Measurements from ENCODE around the gene LAMC3. TPM values are rescaled to one million over a fixed set of nuclear protein-coding genes. Genes with fewer than 3 reads are reported as not detected.

LAMC3 gene
- total RNA-seq, 1 donor from 2014 or later, result 0.20 TPM

DNA sequence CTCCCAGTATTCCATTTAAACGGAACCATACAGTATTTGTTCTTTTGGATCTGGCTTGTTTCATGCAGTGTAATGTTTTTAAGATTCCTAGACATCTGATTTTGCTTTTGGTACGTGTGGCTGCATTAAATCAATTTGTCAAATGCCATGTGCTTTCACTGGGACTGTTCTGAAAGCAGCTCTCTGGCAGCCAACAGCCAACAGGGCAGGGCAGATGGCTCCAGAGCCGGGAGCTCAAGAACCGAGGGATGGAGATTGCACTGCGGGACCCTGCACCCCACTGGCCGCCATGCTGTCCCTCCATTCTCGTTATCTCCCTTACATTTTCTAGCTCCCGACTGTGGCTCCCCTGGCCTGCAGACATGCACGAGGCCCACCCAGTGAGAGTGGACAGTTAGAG lies 54.0 kb downstream of the LAMC3 start:
- Histone ChIP-seq H3K4me2 (ENCODE audit: low read length) (no peak overlapping the region), H4K20me1 (ENCODE audit: insufficient read depth, low read length) (no peaks in the 10 kb centered on the region), H3K27ac (ENCODE audit: low read depth, low read length) (no peak overlapping the region), H3K36me3 (ENCODE audit: insufficient read depth, low read length) (no peaks in the 10 kb centered on the region), H3K4me1 (ENCODE audit: insufficient read depth, low read length) (no peaks in the 10 kb centered on the region), H3K79me2 (ENCODE audit: insufficient read depth, low read length) (no peaks in the 10 kb centered on the region), H3K9ac (ENCODE audit: low read length) (no peak overlapping the region), H2AFZ (ENCODE audit: low read depth, low read length) (no peak overlapping the region), H3K4me3 (ENCODE audit: insufficient read depth, low read depth, low read length) (no peak overlapping the region), H3K27me3 (ENCODE audit: insufficient read depth, low read length) (peaks cover 4% of the 10 kb centered on the region), H3K9me3 (ENCODE audit: insufficient read depth, low read depth, low read length) (no peaks in the 10 kb centered on the region)
- DNase-seq (ENCODE audit: low read depth) (no peak), FAIRE-seq (no peak)
- Mint-ChIP-seq H3K27me3 (ENCODE audit: low read depth, unreplicated experiment) (peaks cover 19% of the 10 kb centered on the region), H3K4me3 (ENCODE audit: unreplicated experiment) (no peak overlapping the region), H3K4me1 (ENCODE audit: low read depth, unreplicated experiment) (no peaks in the 10 kb centered on the region), H3K36me3 (ENCODE audit: low read depth, unreplicated experiment) (no peaks in the 10 kb centered on the region), H3K27ac (ENCODE audit: unreplicated experiment) (no peak overlapping the region), H3K9me3 (ENCODE audit: unreplicated experiment) (no peaks in the 10 kb centered on the region)
- TF ChIP-seq, protein P1, sequence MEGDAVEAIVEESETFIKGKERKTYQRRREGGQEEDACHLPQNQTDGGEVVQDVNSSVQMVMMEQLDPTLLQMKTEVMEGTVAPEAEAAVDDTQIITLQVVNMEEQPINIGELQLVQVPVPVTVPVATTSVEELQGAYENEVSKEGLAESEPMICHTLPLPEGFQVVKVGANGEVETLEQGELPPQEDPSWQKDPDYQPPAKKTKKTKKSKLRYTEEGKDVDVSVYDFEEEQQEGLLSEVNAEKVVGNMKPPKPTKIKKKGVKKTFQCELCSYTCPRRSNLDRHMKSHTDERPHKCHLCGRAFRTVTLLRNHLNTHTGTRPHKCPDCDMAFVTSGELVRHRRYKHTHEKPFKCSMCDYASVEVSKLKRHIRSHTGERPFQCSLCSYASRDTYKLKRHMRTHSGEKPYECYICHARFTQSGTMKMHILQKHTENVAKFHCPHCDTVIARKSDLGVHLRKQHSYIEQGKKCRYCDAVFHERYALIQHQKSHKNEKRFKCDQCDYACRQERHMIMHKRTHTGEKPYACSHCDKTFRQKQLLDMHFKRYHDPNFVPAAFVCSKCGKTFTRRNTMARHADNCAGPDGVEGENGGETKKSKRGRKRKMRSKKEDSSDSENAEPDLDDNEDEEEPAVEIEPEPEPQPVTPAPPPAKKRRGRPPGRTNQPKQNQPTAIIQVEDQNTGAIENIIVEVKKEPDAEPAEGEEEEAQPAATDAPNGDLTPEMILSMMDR (IDR thresholded peaks at IDR 0.05; ENCODE audit: insufficient read depth, low read depth, low read length), result no peak
- TF ChIP-seq EZH2 (IDR thresholded peaks at IDR 0.05; ENCODE audit: insufficient read depth, low read length), result no peak

DNA sequence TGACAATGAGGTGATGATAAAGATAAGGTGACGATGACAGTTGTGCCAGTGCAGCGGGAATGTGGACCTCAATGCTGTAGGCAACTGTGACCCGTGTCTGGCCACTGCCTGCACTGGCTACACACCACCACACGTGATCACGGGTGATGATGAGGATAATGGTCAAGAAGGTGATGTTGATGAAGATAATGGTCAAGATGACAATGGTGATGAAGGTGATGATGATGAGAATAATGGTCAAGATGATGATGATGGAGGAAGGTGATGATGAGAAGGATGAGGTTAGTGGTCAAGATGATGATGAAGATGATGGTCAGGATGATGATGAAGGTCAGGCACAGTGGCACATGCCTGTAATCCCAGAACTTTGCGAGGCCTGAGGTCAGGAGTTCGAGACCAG lies 56.6 kb downstream of the LAMC3 start:
- Mint-ChIP-seq H3K4me3 (ENCODE audit: unreplicated experiment) (no peak overlapping the region), H3K27me3 (ENCODE audit: low read depth, unreplicated experiment) (peaks cover 26% of the 10 kb centered on the region), H3K36me3 (ENCODE audit: low read depth, unreplicated experiment) (no peaks in the 10 kb centered on the region), H3K4me1 (ENCODE audit: low read depth, unreplicated experiment) (no peaks in the 10 kb centered on the region), H3K27ac (ENCODE audit: unreplicated experiment) (no peak overlapping the region), H3K9me3 (ENCODE audit: unreplicated experiment) (no peaks in the 10 kb centered on the region)
- Histone ChIP-seq H3K27ac (ENCODE audit: low read depth, low read length) (no peak overlapping the region), H3K79me2 (ENCODE audit: insufficient read depth, low read length) (no peaks in the 10 kb centered on the region), H3K27me3 (ENCODE audit: insufficient read depth, low read length) (peaks cover 8% of the 10 kb centered on the region), H3K9me3 (ENCODE audit: insufficient read depth, low read depth, low read length) (no peaks in the 10 kb centered on the region), H3K4me2 (ENCODE audit: low read length) (no peak overlapping the region), H3K4me1 (ENCODE audit: insufficient read depth, low read length) (no peaks in the 10 kb centered on the region), H3K36me3 (ENCODE audit: insufficient read depth, low read length) (no peaks in the 10 kb centered on the region), H3K9ac (ENCODE audit: low read length) (no peak overlapping the region), H3K4me3 (ENCODE audit: insufficient read depth, low read depth, low read length) (no peak overlapping the region), H2AFZ (ENCODE audit: low read depth, low read length) (no peak overlapping the region), H4K20me1 (ENCODE audit: insufficient read depth, low read length) (no peaks in the 10 kb centered on the region)
- FAIRE-seq, result no peak
- DNase-seq (ENCODE audit: low read depth), result no peak
- TF ChIP-seq, protein P1 (IDR thresholded peaks at IDR 0.05; ENCODE audit: insufficient read depth, low read depth, low read length), result no peak
- no peak for TF ChIP-seq EZH2 (IDR thresholded peaks at IDR 0.05; ENCODE audit: insufficient read depth, low read length)

DNA sequence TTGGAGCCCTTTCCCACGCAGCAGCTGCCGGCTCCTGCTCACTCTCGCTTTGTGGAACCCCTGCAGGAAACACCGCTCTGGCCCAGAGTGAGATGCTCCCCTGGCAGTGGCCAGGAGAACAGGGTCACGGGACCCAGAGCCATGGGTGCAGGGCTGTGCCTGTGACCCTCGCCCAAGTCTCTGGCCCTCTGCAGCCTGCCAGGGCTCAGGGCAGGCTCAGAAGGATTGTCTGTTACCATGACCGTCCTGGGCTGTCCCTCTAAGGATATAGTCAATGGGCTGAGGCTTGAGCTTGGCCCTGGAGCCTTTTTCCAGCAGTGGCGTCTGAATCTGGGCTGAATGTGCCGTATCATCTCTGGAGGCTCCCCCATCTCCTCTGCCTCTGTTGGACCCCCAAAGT lies 58.7 kb downstream of the LAMC3 start:
- FAIRE-seq, result no peak
- peaks cover 32% of the 10 kb centered on the region for H3K27me3 Mint-ChIP-seq (ENCODE audit: low read depth, unreplicated experiment)

More for the DNA sequence above, 58.7 kb downstream of the LAMC3 start:
- Mint-ChIP-seq H3K4me3 (ENCODE audit: unreplicated experiment) (no peak overlapping the region), H3K36me3 (ENCODE audit: low read depth, unreplicated experiment) (no peaks in the 10 kb centered on the region), H3K9me3 (ENCODE audit: unreplicated experiment) (no peaks in the 10 kb centered on the region), H3K27ac (ENCODE audit: unreplicated experiment) (no peak overlapping the region), H3K4me1 (ENCODE audit: low read depth, unreplicated experiment) (no peaks in the 10 kb centered on the region)
- Histone ChIP-seq H3K4me2 (ENCODE audit: low read length) (no peak overlapping the region), H3K79me2 (ENCODE audit: insufficient read depth, low read length) (no peaks in the 10 kb centered on the region), H3K36me3 (ENCODE audit: insufficient read depth, low read length) (no peaks in the 10 kb centered on the region), H3K27ac (ENCODE audit: low read depth, low read length) (no peak overlapping the region), H3K9me3 (ENCODE audit: insufficient read depth, low read depth, low read length) (no peaks in the 10 kb centered on the region), H3K9ac (ENCODE audit: low read length) (no peak overlapping the region), H2AFZ (ENCODE audit: low read depth, low read length) (no peak overlapping the region), H3K4me1 (ENCODE audit: insufficient read depth, low read length) (no peaks in the 10 kb centered on the region), H4K20me1 (ENCODE audit: insufficient read depth, low read length) (no peaks in the 10 kb centered on the region), H3K4me3 (ENCODE audit: insufficient read depth, low read depth, low read length) (no peak overlapping the region), H3K27me3 (ENCODE audit: insufficient read depth, low read length) (peaks cover 8% of the 10 kb centered on the region)
- TF ChIP-seq, protein P1 (IDR thresholded peaks at IDR 0.05; ENCODE audit: insufficient read depth, low read depth, low read length), result no peak
- no peak for TF ChIP-seq EZH2 (IDR thresholded peaks at IDR 0.05; ENCODE audit: insufficient read depth, low read length)
- no peak for DNase-seq (ENCODE audit: low read depth)

Measured in astrocyte (in vitro differentiated cells and primary cell).